Neuronal stem cell (in vitro differentiated cells): ENCODE measurements around the gene COL6A2.
A peak's percentile ranks its signal among the peaks of the same experiment; 100 is the strongest.

ENCODE experiments used
- DNase-seq: peaks from one replicate; pipeline ENCODE4 v3.0.0-alpha.2; 2013; ENCODE audit warnings: low spot score
- H2AFZ ChIP-seq: one replicate; pipeline ENCODE4 v1.6.1; 2013; ENCODE audit warnings: mild to moderate bottlenecking, low read length, inconsistent platforms
- H2AK5ac ChIP-seq: 2 replicates; pipeline ENCODE4 v1.6.1; 2013; ENCODE audit warnings: low read depth, mild to moderate bottlenecking, inconsistent platforms, low read length, moderate library complexity, mixed read lengths
- H2BK120ac ChIP-seq: 2 replicates; pipeline ENCODE4 v1.6.1; 2013; ENCODE audit warnings: low read depth, mild to moderate bottlenecking, inconsistent platforms, low read length, moderate library complexity, mixed read lengths
- H2BK12ac ChIP-seq: one replicate; pipeline ENCODE4 v1.6.1; 2013; ENCODE audit warnings: low read length, inconsistent platforms
- H2BK15ac ChIP-seq: 2 replicates; pipeline ENCODE4 v1.6.1; 2013; ENCODE audit warnings: mild to moderate bottlenecking, low read length, inconsistent platforms, mixed read lengths
- H2BK5ac ChIP-seq: one replicate; pipeline ENCODE4 v1.6.1; 2013; ENCODE audit warnings: inconsistent platforms, mild to moderate bottlenecking, low read length, moderate library complexity
- H3K14ac ChIP-seq: one replicate; pipeline ENCODE4 v1.6.1; 2013; ENCODE audit warnings: low read length, inconsistent platforms
- H3K18ac ChIP-seq: 2 replicates; pipeline ENCODE4 v1.6.1; 2013; ENCODE audit warnings: low read length, inconsistent platforms
- H3K23ac ChIP-seq: 2 replicates; pipeline ENCODE4 v1.6.1; 2013; ENCODE audit warnings: low read depth, mild to moderate bottlenecking, mixed read lengths, low read length, inconsistent platforms; ENCODE audit not compliant: poor library complexity
- H3K27ac ChIP-seq: replicated peaks from 3 replicates; pipeline ENCODE4 v1.5.1; 2013; ENCODE audit warnings: low read length, inconsistent platforms
- H3K27me3 ChIP-seq, 3 experiments: 2 replicates each; pipeline ENCODE4 v1.6.1; 2013; ENCODE audit warnings: low read length in 3 of 3, mild to moderate bottlenecking in 2 of 3, inconsistent platforms in 1 of 3, low read depth in 1 of 3, mixed read lengths in 1 of 3, moderate library complexity in 1 of 3; ENCODE audit not compliant: control insufficient read depth in 3 of 3, insufficient read depth in 3 of 3
- H3K36me3 ChIP-seq, 2 donors: replicated peaks in 1 of 2; 2 replicates each; pipeline ENCODE4 v1.6.1; 2013; ENCODE audit warnings: low read length in 2 of 2; ENCODE audit not compliant: control insufficient read depth in 2 of 2, insufficient read depth in 2 of 2
- H3K4ac ChIP-seq: 2 replicates; pipeline ENCODE4 v1.6.1; 2013; ENCODE audit warnings: inconsistent platforms, mild to moderate bottlenecking, low read length, moderate library complexity
- H3K4me1 ChIP-seq, 2 donors: 1 replicate in 1 of 2; 2 replicates in 1 of 2; pipeline ENCODE4 v1.6.1; 2013; ENCODE audit warnings: low read length in 2 of 2, low read depth in 1 of 2; ENCODE audit not compliant: control insufficient read depth in 2 of 2, insufficient read depth in 1 of 2
- H3K4me2 ChIP-seq: one replicate; pipeline ENCODE4 v1.6.1; 2013; ENCODE audit warnings: mild to moderate bottlenecking, low read length, inconsistent platforms; ENCODE audit not compliant: insufficient read depth, poor library complexity, severe bottlenecking
- H3K4me3 ChIP-seq, 2 donors: 2 replicates each; pipeline ENCODE4 v1.5.1; 2013; ENCODE audit warnings: low read length in 2 of 2, mild to moderate bottlenecking in 2 of 2, inconsistent platforms in 1 of 2, moderate library complexity in 1 of 2
- H3K79me1 ChIP-seq: one replicate; pipeline ENCODE4 v1.6.1; 2013; ENCODE audit warnings: low read depth, mild to moderate bottlenecking, inconsistent platforms, low read length, moderate library complexity
- H3K9ac ChIP-seq: one replicate; pipeline ENCODE4 v1.6.1; 2013; ENCODE audit warnings: mild to moderate bottlenecking, low read depth, low read length, inconsistent platforms; ENCODE audit not compliant: poor library complexity
- H3K9me3 ChIP-seq, 2 donors: replicated peaks in 1 of 2; 2 replicates each; pipeline versions ENCODE3 to v1.6.1; 2013; ENCODE audit warnings: low read length in 2 of 2, mild to moderate bottlenecking in 2 of 2, inconsistent platforms in 1 of 2, low read depth in 1 of 2, mixed read lengths in 1 of 2, moderate library complexity in 1 of 2; ENCODE audit not compliant: control insufficient read depth in 2 of 2, insufficient read depth in 1 of 2
- H4K8ac ChIP-seq: one replicate; pipeline ENCODE4 v1.6.1; 2013; ENCODE audit warnings: low read depth, mild to moderate bottlenecking, inconsistent platforms, low read length, moderate library complexity
- H4K91ac ChIP-seq: one replicate; pipeline ENCODE4 v1.6.1; 2013; ENCODE audit warnings: low read length, low read depth, mild to moderate bottlenecking, inconsistent platforms; ENCODE audit not compliant: poor library complexity
- WGBS, 2 donors: extraction: QIAGEN DNeasy Blood & Tissue Kit; methylation state at CpG; one replicate each; pipeline ENCODE4 v1.1.7; 2013; ENCODE audit warnings: missing lambda C conversion rate in 2 of 2, mixed read lengths in 1 of 2; ENCODE audit not compliant: insufficient read length in 2 of 2, insufficient replicate concordance in 1 of 2; ENCODE audit errors: extremely low coverage in 2 of 2; 5-methylcytosine and 5-hydroxymethylcytosine counted together

The COL6A2 gene

DNA sequence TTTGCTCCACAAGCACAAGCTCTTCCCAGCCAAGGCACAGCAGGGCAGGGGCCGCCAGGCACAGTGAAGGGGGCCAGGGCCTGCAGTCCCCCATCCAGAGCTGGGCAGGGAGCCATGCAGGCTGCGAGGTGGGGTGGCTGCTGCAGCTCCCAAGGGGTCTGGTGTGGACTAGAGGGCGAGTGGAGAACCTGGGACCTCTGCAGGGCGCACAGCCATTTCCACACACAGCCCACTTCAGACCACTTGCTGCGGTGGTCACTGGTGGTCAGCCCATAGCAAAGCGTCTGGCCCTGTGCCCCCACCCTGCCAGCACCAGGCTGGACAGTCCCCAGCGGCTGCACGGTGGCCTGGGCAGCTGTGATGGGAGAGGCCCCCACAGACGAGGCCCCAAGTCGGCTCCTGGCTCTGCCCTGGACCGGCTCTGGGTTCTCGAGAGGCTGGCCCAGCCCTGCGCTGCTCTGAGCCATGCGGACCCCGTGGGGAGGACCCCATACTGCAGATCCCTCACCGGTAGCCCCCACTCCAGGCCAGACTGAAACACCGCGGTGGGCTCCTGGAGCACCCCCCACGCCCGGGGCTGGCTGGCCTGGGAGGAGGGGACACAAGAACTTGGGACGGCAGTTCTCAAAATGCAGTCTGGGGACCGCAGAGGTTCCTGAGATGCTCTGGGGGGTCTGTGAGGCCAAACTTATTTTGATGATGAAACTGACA is 47.1 kb upstream of the COL6A2 start:
- H2BK5ac ChIP-seq: peak overlapping the region; percentile 77
- no peak overlapping the region for H2BK120ac ChIP-seq
- no peaks in the 10 kb centered on the region for H3K27me3 ChIP-seq
- H4K91ac ChIP-seq: no peak overlapping the region
- H3K23ac ChIP-seq: peak overlapping the region; percentile 81
- H3K9me3 ChIP-seq: no peaks in the 10 kb centered on the region
- no peak for DNase-seq
- no CpG with 5 or more reads among the region's 22 CpGs for WGBS, 2 donors
- H3K14ac ChIP-seq: peak overlapping the region; percentile 43
- H3K18ac ChIP-seq: peak overlapping the region; percentile 59
- no peak overlapping the region for H3K9ac ChIP-seq
- no peak overlapping the region for H4K8ac ChIP-seq
- H3K4ac ChIP-seq: peak overlapping the region; percentile 85
- peak overlapping the region; percentile 38 for H2BK15ac ChIP-seq
- no peak overlapping the region for H3K27ac ChIP-seq
- no peaks in the 10 kb centered on the region for H3K36me3 ChIP-seq
- no peak overlapping the region for H3K4me3 ChIP-seq
- H2AK5ac ChIP-seq: no peak overlapping the region
- peak overlapping the region; percentile 31 for H2BK12ac ChIP-seq
- H3K79me1 ChIP-seq: no peaks in the 10 kb centered on the region
- no peak overlapping the region for H2AFZ ChIP-seq
- peaks cover 0 to 7% of the 10 kb centered on the region in 2 donors for H3K4me1 ChIP-seq
- no peak overlapping the region for H3K4me2 ChIP-seq

DNA sequence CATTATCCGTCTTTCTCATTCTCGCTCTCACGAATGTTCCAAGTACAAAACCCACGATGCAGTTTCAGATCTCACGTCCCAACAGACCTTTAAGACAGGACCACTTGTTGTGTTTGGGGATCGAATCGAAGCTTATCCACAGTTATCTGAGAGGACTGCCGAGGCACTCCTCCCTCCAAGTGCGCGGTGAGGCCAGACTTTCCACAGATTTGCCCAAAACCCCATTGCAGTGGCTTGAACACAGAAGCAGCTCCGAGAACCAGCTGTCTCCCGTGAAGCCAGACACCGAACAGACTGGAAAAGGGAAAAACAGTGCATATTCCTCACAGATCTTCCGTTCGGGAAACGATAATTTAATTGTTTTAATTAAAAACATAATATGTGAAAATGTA is 46.5 kb upstream of the COL6A2 start:
- Histone ChIP-seq H4K8ac (no peak overlapping the region), H3K79me1 (no peaks in the 10 kb centered on the region), H4K91ac (no peak overlapping the region), H3K14ac (no peak overlapping the region), H2BK5ac (no peak overlapping the region), H2AFZ (no peak overlapping the region), H3K9me3 (no peaks in the 10 kb centered on the region), H3K4me2 (no peak overlapping the region), H3K4me1 (peaks cover 0 to 7% of the 10 kb centered on the region in 2 donors), H3K4me3 (no peak overlapping the region), H3K23ac (no peak overlapping the region), H3K4ac (no peak overlapping the region), H3K27me3 (no peaks in the 10 kb centered on the region), H2BK12ac (no peak overlapping the region), H3K18ac (no peak overlapping the region), H2BK15ac (no peak overlapping the region), H3K36me3 (no peaks in the 10 kb centered on the region), H3K27ac (no peak overlapping the region), H3K9ac (no peak overlapping the region), H2BK120ac (no peak overlapping the region), H2AK5ac (no peak overlapping the region)
- DNase-seq: no peak
- WGBS, 2 donors: 100% methylated on average over 1 of the region's 16 CpGs; no CpG with 5 or more reads in 1 of the 2 donors

DNA sequence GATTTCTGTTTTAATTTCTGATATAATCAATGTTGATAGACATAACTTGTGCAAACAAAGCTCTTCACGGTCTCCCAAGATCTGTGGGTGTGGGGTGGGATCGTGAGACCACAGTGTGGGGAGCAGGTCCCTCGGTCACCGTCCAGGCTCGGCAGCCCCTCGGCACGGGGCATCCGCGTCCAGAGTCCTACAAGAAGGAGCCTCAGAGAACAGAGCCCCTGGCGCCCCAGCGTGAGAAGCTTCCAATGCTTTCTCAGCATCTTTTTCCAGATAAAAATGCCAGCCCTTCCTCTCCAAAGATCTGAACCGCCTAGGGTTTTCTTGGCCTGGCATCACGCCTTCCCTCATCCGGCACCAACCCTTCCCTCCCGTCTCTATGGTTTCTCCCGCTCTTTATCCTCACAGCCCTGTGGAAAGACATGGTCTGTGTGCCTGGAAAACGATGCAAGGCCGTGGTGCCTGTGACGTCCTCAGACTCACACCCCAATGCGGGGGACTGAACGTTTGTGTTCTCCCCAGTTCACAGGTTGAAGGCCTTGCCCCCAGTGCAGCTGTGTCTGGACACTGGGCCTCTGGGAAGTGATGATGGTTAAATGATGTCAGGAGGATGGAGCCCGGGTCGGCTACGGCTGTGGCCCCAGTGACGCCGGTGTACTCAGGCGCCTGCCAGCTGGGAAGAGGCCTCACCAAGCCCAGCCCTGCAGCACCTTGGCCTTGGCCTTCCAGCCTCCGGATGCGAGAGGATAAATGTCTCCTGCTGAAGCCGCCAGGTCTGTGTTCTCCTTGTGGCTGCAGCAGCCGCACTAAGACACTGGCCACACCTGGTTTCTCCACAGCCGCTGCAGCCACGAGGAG is 45.9 kb upstream of the COL6A2 start:
- H3K4me3 ChIP-seq: no peak overlapping the region
- no peak overlapping the region for H2BK5ac ChIP-seq
- H3K23ac ChIP-seq: no peak overlapping the region
- no peak overlapping the region for H4K91ac ChIP-seq
- H3K4ac ChIP-seq: no peak overlapping the region
- no peak overlapping the region for H2BK120ac ChIP-seq
- H3K36me3 ChIP-seq: no peaks in the 10 kb centered on the region
- no peaks in the 10 kb centered on the region for H3K27me3 ChIP-seq
- H3K9me3 ChIP-seq: no peaks in the 10 kb centered on the region
- no peak overlapping the region for H3K27ac ChIP-seq
- H3K79me1 ChIP-seq: no peaks in the 10 kb centered on the region
- H3K9ac ChIP-seq: no peak overlapping the region
- no peak overlapping the region for H2AK5ac ChIP-seq
- no peak overlapping the region for H2BK12ac ChIP-seq
- H3K4me1 ChIP-seq: peaks cover 0 to 7% of the 10 kb centered on the region in 2 donors
- no peak overlapping the region for H3K4me2 ChIP-seq
- no peak for DNase-seq
- no peak overlapping the region for H2BK15ac ChIP-seq
- H4K8ac ChIP-seq: no peak overlapping the region
- WGBS, 2 donors: no CpG with 5 or more reads among the region's 33 CpGs
- no peak overlapping the region for H2AFZ ChIP-seq
- H3K18ac ChIP-seq: no peak overlapping the region
- H3K14ac ChIP-seq: no peak overlapping the region
